GM12874 (cell line): Measurements from ENCODE around the gene ACSS2.

Source experiments
- CTCF ChIP-seq: IDR thresholded peaks from 2 replicates; pipeline ENCODE4 v1.5.1; 2011; ENCODE audit warnings: low read depth, mild to moderate bottlenecking, control low read depth, low read length, moderate library complexity; ENCODE audit not compliant: insufficient read depth

ACSS2 gene

GRCh38 chr20:34946661-34947060 lies 70.2 kb downstream of the ACSS2 start:
- no peak for TF ChIP-seq CTCF

GRCh38 chr20:34947336-34947735 lies 70.9 kb downstream of the ACSS2 start:
- TF ChIP-seq CTCF = no peak

- no peak for TF ChIP-seq CTCF
These were observed 71.6 kb downstream of the ACSS2 start for GRCh38 chr20:34948030-34948429.

- no peak for TF ChIP-seq CTCF
These were observed 72.7 kb downstream of the ACSS2 start for GRCh38 chr20:34949120-34949519.

GRCh38 chr20:34951252-34951651 lies 74.8 kb downstream of the ACSS2 start:
- TF ChIP-seq CTCF = no peak

- no peak for TF ChIP-seq CTCF
These were observed 75.2 kb downstream of the ACSS2 start for GRCh38 chr20:34951652-34952051.

- TF ChIP-seq CTCF = no peak
These were observed 76.3 kb downstream of the ACSS2 start for GRCh38 chr20:34952671-34953070.

- TF ChIP-seq CTCF = no peak
These were observed 77.5 kb downstream of the ACSS2 start for GRCh38 chr20:34953960-34954359.
